Measurements from ENCODE around the gene CSMD2. TPM values are rescaled to one million over a fixed set of nuclear protein-coding genes. Genes with fewer than 3 reads are reported as not detected.

CSMD2 gene
- total and polyA plus RNA-seq, 2 donors (not counting 1 experiment from before 2014, with no cell fraction given): 2.2 to 7.6 TPM

DNA sequence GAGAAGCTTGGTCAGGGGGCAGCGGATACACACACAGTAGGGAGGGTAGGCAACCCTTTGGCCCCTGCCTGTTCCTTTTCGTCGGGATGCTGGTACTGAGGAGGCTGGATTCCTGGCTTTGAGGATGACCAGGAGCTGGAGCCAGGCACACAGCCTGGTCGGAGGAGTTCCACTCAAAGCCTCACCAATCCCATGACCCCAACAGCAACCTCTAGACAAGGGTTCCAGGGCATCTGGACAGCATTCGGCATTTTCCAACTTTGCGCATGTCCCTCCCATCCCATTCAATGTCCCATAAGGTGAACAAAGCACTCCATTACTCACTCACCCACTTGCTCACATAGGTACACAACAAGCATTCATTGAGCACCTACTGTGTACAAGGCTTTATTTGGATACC is 343.7 kb downstream of the CSMD2 start:
- no peaks in the 10 kb centered on the region for H3K9me3 ChIP-seq (ENCODE audit: control insufficient read depth, insufficient read depth, low read depth, low read length)
- H3K9ac ChIP-seq (ENCODE audit: insufficient read depth, low read length): no peak overlapping the region
- H3K27me3 ChIP-seq (ENCODE audit: control insufficient read depth, insufficient read depth, low read length): no peaks in the 10 kb centered on the region
- H3K4me2 ChIP-seq (ENCODE audit: extremely low read depth, insufficient read depth, low read length): no peak overlapping the region
- no peak for DNase-seq (ENCODE audit: low read depth in 2 of 2)
- H3K36me3 ChIP-seq (ENCODE audit: control insufficient read depth, insufficient read depth, low read length): no peaks in the 10 kb centered on the region
- no peak for TF ChIP-seq EZH2 (IDR thresholded peaks at IDR 0.05; ENCODE audit: low read length, missing control alignments)
- TF ChIP-seq, protein P1, sequence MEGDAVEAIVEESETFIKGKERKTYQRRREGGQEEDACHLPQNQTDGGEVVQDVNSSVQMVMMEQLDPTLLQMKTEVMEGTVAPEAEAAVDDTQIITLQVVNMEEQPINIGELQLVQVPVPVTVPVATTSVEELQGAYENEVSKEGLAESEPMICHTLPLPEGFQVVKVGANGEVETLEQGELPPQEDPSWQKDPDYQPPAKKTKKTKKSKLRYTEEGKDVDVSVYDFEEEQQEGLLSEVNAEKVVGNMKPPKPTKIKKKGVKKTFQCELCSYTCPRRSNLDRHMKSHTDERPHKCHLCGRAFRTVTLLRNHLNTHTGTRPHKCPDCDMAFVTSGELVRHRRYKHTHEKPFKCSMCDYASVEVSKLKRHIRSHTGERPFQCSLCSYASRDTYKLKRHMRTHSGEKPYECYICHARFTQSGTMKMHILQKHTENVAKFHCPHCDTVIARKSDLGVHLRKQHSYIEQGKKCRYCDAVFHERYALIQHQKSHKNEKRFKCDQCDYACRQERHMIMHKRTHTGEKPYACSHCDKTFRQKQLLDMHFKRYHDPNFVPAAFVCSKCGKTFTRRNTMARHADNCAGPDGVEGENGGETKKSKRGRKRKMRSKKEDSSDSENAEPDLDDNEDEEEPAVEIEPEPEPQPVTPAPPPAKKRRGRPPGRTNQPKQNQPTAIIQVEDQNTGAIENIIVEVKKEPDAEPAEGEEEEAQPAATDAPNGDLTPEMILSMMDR (conservative IDR thresholded peaks at IDR 0.05 in 1 of 2, IDR thresholded peaks at IDR 0.05 in 1 of 2; ENCODE audit: low read depth in 1 of 2, low read length in 2 of 2): no peak
- no peak overlapping the region for H3K4me3 ChIP-seq (replicated peaks in 1 of 4; ENCODE audit: control extremely low read depth in 1 of 4, insufficient read depth in 1 of 4, low read depth in 3 of 4, low read length in 4 of 4)
- H2AFZ ChIP-seq (ENCODE audit: low read length): no peak overlapping the region
- no peak overlapping the region for H3K27ac ChIP-seq (ENCODE audit: insufficient read depth, low read length)
- H3K4me1 ChIP-seq (ENCODE audit: control insufficient read depth, extremely low read depth, insufficient read depth, low read length): no peaks in the 10 kb centered on the region
- no peaks in the 10 kb centered on the region for H4K20me1 ChIP-seq (ENCODE audit: control insufficient read depth, extremely low read depth, insufficient read depth, low read length)
- H3K79me2 ChIP-seq (ENCODE audit: control insufficient read depth, insufficient read depth, low read length): no peaks in the 10 kb centered on the region

DNA sequence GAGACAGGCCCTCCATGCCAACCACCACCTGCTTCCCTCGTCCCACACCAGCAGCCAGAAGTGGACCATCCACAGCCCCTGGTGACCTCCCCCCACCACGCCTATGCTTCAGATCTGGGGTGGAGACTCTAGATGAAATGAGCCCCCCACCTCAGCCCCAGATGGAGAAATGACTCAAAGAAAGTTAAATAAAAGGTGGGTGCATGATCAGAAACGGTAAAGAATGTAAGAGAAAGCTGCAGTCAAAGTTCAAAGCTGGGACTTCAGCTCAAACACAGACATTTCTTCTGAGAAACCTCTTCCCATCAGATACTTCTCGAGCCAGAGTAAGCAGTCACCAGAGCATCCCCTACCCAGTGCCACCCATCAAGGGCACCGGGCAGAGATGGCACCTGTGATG is 344.2 kb downstream of the CSMD2 start:
- Histone ChIP-seq H3K4me1 (ENCODE audit: control insufficient read depth, extremely low read depth, insufficient read depth, low read length) (no peaks in the 10 kb centered on the region), H3K4me2 (ENCODE audit: extremely low read depth, insufficient read depth, low read length) (no peak overlapping the region), H3K4me3 (replicated peaks in 1 of 4; ENCODE audit: control extremely low read depth in 1 of 4, insufficient read depth in 1 of 4, low read depth in 3 of 4, low read length in 4 of 4) (no peak overlapping the region), H3K9me3 (ENCODE audit: control insufficient read depth, insufficient read depth, low read depth, low read length) (no peaks in the 10 kb centered on the region), H3K36me3 (ENCODE audit: control insufficient read depth, insufficient read depth, low read length) (no peaks in the 10 kb centered on the region), H3K27ac (ENCODE audit: insufficient read depth, low read length) (no peak overlapping the region), H2AFZ (ENCODE audit: low read length) (no peak overlapping the region), H4K20me1 (ENCODE audit: control insufficient read depth, extremely low read depth, insufficient read depth, low read length) (no peaks in the 10 kb centered on the region), H3K79me2 (ENCODE audit: control insufficient read depth, insufficient read depth, low read length) (no peaks in the 10 kb centered on the region), H3K9ac (ENCODE audit: insufficient read depth, low read length) (no peak overlapping the region), H3K27me3 (ENCODE audit: control insufficient read depth, insufficient read depth, low read length) (no peaks in the 10 kb centered on the region)
- DNase-seq (ENCODE audit: low read depth in 2 of 2): no peak
- TF ChIP-seq, protein P1 (conservative IDR thresholded peaks at IDR 0.05 in 1 of 2, IDR thresholded peaks at IDR 0.05 in 1 of 2; ENCODE audit: low read depth in 1 of 2, low read length in 2 of 2): no peak
- TF ChIP-seq EZH2 (IDR thresholded peaks at IDR 0.05; ENCODE audit: low read length, missing control alignments): no peak

DNA sequence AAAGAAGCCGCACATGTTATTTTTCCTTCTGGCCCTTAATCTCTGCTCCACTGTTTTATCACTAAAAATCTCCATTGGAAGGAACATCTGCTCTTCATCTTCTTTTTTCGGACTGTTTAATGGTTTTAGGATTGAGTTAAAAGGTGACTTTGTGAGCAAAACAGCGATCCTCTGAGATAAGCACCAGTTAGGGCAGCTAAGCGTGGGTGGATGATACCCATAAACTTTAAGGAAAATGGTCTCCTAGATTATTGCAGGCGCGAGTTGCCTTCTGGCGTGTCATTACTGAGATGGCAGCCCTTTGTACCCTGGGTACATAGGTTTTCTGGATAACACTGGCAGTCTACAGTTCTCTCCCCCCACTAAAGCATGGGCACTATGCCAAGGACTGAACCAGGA is 345.1 kb downstream of the CSMD2 start:
- H3K9ac ChIP-seq (ENCODE audit: insufficient read depth, low read length): no peak overlapping the region
- H3K27me3 ChIP-seq (ENCODE audit: control insufficient read depth, insufficient read depth, low read length): no peaks in the 10 kb centered on the region
- no peaks in the 10 kb centered on the region for H3K79me2 ChIP-seq (ENCODE audit: control insufficient read depth, insufficient read depth, low read length)
- no peaks in the 10 kb centered on the region for H3K36me3 ChIP-seq (ENCODE audit: control insufficient read depth, insufficient read depth, low read length)
- H3K4me1 ChIP-seq (ENCODE audit: control insufficient read depth, extremely low read depth, insufficient read depth, low read length): no peaks in the 10 kb centered on the region
- no peaks in the 10 kb centered on the region for H4K20me1 ChIP-seq (ENCODE audit: control insufficient read depth, extremely low read depth, insufficient read depth, low read length)
- no peak for DNase-seq (ENCODE audit: low read depth in 2 of 2)
- no peak for TF ChIP-seq EZH2 (IDR thresholded peaks at IDR 0.05; ENCODE audit: low read length, missing control alignments)
- TF ChIP-seq, protein P1 (conservative IDR thresholded peaks at IDR 0.05 in 1 of 2, IDR thresholded peaks at IDR 0.05 in 1 of 2; ENCODE audit: low read depth in 1 of 2, low read length in 2 of 2): no peak
- no peaks in the 10 kb centered on the region for H3K9me3 ChIP-seq (ENCODE audit: control insufficient read depth, insufficient read depth, low read depth, low read length)
- H2AFZ ChIP-seq (ENCODE audit: low read length): no peak overlapping the region
- H3K27ac ChIP-seq (ENCODE audit: insufficient read depth, low read length): no peak overlapping the region
- no peak overlapping the region for H3K4me2 ChIP-seq (ENCODE audit: extremely low read depth, insufficient read depth, low read length)
- H3K4me3 ChIP-seq (replicated peaks in 1 of 4; ENCODE audit: control extremely low read depth in 1 of 4, insufficient read depth in 1 of 4, low read depth in 3 of 4, low read length in 4 of 4): no peak overlapping the region
